ENCODE results near the gene ADIPOR2.

GRCh38 chr12:1705774-1706631, 15.1 kb downstream of the ADIPOR2 start:
- TF ChIP-seq POLR2A (IDR thresholded peaks at IDR 0.05) (no peak), CTCF (IDR thresholded peaks at IDR 0.05) (no peak)
